ENCODE results near the gene PGAP3. TPM values are rescaled to one million over a fixed set of nuclear protein-coding genes. Genes with fewer than 3 reads are reported as not detected.

Gene PGAP3
- total and polyA plus RNA-seq, 8 donors: 17.2 to 46.5 (median 39.5) TPM

DNA sequence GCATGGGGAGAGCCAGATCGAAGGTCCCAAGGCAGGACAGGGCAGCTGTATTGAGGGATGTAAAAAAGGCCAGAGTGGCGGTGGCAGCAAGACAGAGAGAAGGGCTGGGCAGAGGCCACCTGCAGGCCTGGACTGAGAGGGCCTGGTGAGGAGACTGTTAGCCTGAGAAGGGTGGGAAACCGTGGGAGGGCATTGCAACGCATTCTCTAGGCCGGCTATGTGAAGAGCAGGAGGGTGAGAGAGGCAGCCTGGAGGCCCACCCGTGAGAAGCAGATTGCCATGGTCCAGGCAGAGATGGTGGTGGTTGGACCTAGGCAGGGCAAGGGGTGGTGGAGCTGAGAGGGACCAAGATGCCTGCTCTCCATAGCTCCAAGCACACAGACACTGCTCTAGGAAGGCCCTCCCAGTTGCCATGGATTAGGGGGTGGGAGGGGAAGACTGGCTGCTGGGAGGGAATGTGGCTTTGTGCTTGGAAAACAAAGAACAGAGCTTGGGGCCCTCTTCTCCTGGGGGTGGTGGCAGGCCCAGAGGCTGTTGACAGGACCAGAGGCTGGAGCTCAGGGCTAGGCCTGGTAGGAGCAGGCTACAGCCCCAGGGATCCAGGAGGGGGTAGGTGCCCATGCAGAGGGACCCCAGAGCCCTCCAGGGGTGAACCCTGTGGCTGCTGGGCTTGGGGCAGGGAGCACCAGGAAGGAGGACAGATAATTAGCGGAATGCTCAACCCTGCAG, 35.1 kb downstream of the PGAP3 start:
- Histone ChIP-seq H3K27ac (peak overlapping the region in 1 of 2 donors; percentile 57), H3K36me3 (peaks cover 0 to 26% of the 10 kb centered on the region in 2 donors), H3K9me3 (no peaks in the 10 kb centered on the region), H3K4me3 (no peak overlapping the region), H3K27me3 (no peaks in the 10 kb centered on the region), H3K4me1 (peaks cover 0 to 60% of the 10 kb centered on the region in 2 donors)
- intact Hi-C loops (cut with DNase I): no loop called here
- ATAC-seq: no peak
- no peak for DNase-seq
- TF ChIP-seq, protein P1, sequence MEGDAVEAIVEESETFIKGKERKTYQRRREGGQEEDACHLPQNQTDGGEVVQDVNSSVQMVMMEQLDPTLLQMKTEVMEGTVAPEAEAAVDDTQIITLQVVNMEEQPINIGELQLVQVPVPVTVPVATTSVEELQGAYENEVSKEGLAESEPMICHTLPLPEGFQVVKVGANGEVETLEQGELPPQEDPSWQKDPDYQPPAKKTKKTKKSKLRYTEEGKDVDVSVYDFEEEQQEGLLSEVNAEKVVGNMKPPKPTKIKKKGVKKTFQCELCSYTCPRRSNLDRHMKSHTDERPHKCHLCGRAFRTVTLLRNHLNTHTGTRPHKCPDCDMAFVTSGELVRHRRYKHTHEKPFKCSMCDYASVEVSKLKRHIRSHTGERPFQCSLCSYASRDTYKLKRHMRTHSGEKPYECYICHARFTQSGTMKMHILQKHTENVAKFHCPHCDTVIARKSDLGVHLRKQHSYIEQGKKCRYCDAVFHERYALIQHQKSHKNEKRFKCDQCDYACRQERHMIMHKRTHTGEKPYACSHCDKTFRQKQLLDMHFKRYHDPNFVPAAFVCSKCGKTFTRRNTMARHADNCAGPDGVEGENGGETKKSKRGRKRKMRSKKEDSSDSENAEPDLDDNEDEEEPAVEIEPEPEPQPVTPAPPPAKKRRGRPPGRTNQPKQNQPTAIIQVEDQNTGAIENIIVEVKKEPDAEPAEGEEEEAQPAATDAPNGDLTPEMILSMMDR (IDR thresholded peaks at IDR 0.05): no peak

DNA sequence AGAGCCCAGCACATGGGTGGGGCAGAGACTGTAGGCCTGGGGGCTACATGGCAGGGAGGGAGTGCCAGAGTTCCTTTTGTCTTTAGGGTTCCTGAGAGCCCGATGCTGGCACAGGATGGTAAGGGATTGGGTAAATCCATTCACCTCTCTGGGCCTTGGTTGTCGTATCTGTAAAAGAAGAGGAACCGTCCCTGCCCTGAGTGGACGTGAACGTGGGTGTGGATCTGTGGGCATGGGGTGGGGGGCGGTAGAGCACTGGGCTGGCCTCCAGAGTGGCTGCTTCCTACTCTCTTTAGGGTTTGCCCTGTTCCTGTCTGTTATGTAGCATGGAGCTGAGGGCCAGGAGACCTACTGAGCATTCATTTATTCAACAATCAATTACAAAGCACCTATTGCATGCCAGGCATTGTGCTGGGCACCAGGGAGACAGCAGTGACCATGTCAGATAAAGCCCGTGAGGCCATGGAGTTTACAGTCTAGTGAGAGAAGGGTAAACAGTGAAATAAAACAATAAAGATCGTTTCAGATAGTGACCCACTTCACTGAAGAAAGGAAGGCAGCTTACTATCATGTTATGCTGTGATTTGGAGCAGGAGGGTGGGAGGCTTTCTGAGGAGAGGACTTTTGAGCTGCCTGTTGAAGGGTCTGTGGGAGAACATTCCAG, 35.8 kb downstream of the PGAP3 start:
- intact Hi-C loops (cut with DNase I): no loop called here

DNA sequence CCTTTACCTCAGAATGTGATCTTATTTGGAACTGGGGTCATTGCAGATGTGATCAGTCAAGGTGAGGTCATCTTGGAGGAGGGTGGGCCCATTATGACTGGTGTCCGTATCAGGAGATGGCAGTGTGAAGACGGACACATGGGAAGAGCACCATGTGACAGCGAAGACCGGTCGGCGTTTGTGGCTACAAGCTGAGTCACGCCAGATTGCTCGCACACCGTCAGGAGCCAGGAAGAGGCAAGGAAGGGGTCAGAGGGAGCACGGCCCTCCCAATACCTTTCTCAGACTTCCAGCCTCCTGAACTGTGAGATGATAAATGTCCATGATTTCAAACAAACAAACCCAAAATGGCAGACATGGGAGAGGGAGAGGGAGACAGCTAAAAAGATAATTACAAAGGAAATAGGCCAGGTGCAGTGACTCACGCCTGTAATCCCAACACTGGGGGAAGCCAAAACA, 37.7 kb downstream of the PGAP3 start:
- DNase-seq (no peak), ATAC-seq (no peak)
- peaks cover 0 to 56% of the 10 kb centered on the region in 2 donors for H3K4me1 ChIP-seq
- TF ChIP-seq, protein P1 (IDR thresholded peaks at IDR 0.05): no peak
- no peaks in the 10 kb centered on the region for H3K27me3 ChIP-seq
- no peak overlapping the region for H3K4me3 ChIP-seq
- no peak overlapping the region for H3K27ac ChIP-seq
- no peaks in the 10 kb centered on the region for H3K9me3 ChIP-seq
- H3K36me3 ChIP-seq: peaks cover 0 to 8% of the 10 kb centered on the region in 2 donors
- intact Hi-C loops (cut with DNase I): no loop called here

More for the DNA sequence above, 35.8 kb downstream of the PGAP3 start:
- Histone ChIP-seq H3K9me3 (no peaks in the 10 kb centered on the region), H3K36me3 (peaks cover 0 to 19% of the 10 kb centered on the region in 2 donors), H3K27me3 (no peaks in the 10 kb centered on the region), H3K27ac (peak overlapping the region in 1 of 2 donors; percentile 57), H3K4me1 (peaks cover 0 to 53% of the 10 kb centered on the region in 2 donors), H3K4me3 (no peak overlapping the region)
- no peak for ATAC-seq
- DNase-seq: no peak
- TF ChIP-seq, protein P1 (IDR thresholded peaks at IDR 0.05): no peak

DNA sequence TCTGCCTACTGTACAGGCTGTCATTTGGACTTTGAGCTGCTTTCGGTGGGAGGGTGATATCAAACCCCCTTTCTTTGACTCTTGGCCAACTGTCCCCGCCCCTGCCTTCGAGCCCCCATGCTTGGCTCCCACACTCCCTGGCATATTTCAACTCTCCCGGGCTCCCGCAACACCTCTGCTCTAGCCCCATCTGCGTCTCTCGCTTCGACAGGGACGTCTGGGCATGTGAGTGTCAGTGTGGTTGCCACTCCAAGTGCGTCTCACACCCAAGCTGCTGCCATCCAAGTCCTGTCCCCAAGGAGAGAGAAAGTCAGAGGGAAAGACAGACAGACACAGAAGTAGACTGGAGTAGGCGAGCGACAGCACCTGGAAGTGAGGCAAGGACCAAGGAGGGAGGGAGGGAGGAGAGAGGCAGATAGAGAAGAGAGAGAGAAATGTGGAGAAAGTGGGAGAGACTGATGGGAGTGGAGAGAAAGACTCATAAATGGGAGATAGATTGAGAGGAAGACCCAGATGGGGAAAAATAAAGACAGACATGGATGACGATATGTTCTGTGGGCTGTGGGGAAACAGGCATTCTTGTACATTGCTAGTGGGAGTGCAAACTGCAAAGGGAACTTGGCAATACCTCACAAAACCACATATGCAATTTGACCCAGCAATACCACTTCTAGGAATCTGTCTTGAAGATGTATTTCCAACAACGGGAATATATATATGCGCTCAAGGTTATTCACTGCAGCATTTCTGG, 39.1 kb downstream of the PGAP3 start:
- ATAC-seq (no peak), DNase-seq (no peak)
- H3K4me3 ChIP-seq: no peak overlapping the region
- TF ChIP-seq, protein P1 (IDR thresholded peaks at IDR 0.05): no peak
- H3K36me3 ChIP-seq: no peaks in the 10 kb centered on the region
- H3K4me1 ChIP-seq: peaks cover 0 to 58% of the 10 kb centered on the region in 2 donors
- no peaks in the 10 kb centered on the region for H3K27me3 ChIP-seq
- H3K9me3 ChIP-seq: no peaks in the 10 kb centered on the region
- no peak overlapping the region for H3K27ac ChIP-seq
- intact Hi-C loops (cut with DNase I): no loop called here

DNA sequence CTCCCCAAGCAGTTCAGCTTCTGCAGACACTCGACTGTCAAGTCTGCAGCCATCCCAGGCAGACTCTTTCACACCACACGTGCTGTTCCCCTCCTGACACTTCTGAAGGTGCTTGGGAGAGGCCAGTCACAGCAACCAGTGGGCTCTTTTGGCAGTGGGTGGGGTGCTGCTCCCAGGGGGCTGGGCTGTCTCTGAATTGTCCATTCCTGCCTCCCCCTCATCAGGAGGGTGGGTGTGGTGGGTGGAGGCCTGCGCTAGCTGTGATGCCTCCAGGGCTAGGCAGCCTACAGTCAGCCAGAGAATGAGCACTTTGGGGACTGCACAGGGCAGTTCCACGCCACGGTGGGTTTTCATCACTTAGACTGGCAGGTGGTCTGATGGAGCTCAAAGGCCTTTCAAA, 40.6 kb downstream of the PGAP3 start:
- ATAC-seq (no peak), DNase-seq (no peak)
- TF ChIP-seq, protein P1 (IDR thresholded peaks at IDR 0.05): no peak
- peaks cover 8 to 60% of the 10 kb centered on the region in 2 donors for H3K4me1 ChIP-seq
- H3K27me3 ChIP-seq: no peaks in the 10 kb centered on the region
- H3K4me3 ChIP-seq: no peak overlapping the region
- H3K36me3 ChIP-seq: no peaks in the 10 kb centered on the region
- intact Hi-C loops (cut with DNase I): no loop called here
- H3K27ac ChIP-seq: no peak overlapping the region
- H3K9me3 ChIP-seq: no peaks in the 10 kb centered on the region

All from left lung (tissue), 10 donors.